Central memory CD8-positive, alpha-beta T cell (primary cell): ENCODE measurements around the gene MBD4.
"Not testable (repeated sequence)": the region's sequence is repeated elsewhere in the genome, so short reads cannot be mapped to it uniquely, and the experiment has no call there.

Source experiments
- ATAC-seq: fragments of 150-1000 bp; cut with Tn5 transposase; replicated peaks from 2 replicates; pipeline ENCODE4 v1.10.0; 2022; ENCODE audit warnings: mild to moderate bottlenecking, moderate FRiP score, moderate number of reproducible peaks; ENCODE audit not compliant: poor library complexity, severe bottlenecking; ENCODE audit errors: extremely low read depth
- DNase-seq, 2 donors: peaks; one replicate each; pipeline ENCODE4 v3.0.0; 2021; ENCODE audit warnings: low spot score in 2 of 2
- H3K27ac Mint-ChIP-seq: one replicate; pipeline ENCODE4 v1.8.0; 2022; ENCODE audit warnings: low read depth, mild to moderate bottlenecking, moderate library complexity, mixed read lengths
- H3K27me3 Mint-ChIP-seq: one replicate; pipeline ENCODE4 v1.8.0; 2022; ENCODE audit warnings: mixed read lengths
- H3K36me3 Mint-ChIP-seq: one replicate; pipeline ENCODE4 v1.8.0; 2022; ENCODE audit warnings: mild to moderate bottlenecking, moderate library complexity, mixed read lengths; ENCODE audit not compliant: insufficient read depth
- H3K4me1 Mint-ChIP-seq: one replicate; pipeline ENCODE4 v1.8.0; 2022; ENCODE audit warnings: mixed read lengths
- H3K4me3 Mint-ChIP-seq: one replicate; pipeline ENCODE4 v1.8.0; 2022; ENCODE audit warnings: mild to moderate bottlenecking, moderate library complexity, mixed read lengths
- H3K9me3 Mint-ChIP-seq: one replicate; pipeline ENCODE4 v1.8.0; 2022; ENCODE audit warnings: mixed read lengths

MBD4 gene

GRCh38 chr3:129422897-129423296, 16.9 kb downstream of the MBD4 start:
- no peaks in the 10 kb centered on the region for H3K9me3 Mint-ChIP-seq
- ATAC-seq = no peak
- H3K36me3 Mint-ChIP-seq = peaks cover 5% of the 10 kb centered on the region
- H3K4me1 Mint-ChIP-seq = peaks cover 11% of the 10 kb centered on the region
- no peak overlapping the region for H3K4me3 Mint-ChIP-seq
- H3K27me3 Mint-ChIP-seq = no peaks in the 10 kb centered on the region
- no peak for DNase-seq
- no peak overlapping the region for H3K27ac Mint-ChIP-seq

DNA sequence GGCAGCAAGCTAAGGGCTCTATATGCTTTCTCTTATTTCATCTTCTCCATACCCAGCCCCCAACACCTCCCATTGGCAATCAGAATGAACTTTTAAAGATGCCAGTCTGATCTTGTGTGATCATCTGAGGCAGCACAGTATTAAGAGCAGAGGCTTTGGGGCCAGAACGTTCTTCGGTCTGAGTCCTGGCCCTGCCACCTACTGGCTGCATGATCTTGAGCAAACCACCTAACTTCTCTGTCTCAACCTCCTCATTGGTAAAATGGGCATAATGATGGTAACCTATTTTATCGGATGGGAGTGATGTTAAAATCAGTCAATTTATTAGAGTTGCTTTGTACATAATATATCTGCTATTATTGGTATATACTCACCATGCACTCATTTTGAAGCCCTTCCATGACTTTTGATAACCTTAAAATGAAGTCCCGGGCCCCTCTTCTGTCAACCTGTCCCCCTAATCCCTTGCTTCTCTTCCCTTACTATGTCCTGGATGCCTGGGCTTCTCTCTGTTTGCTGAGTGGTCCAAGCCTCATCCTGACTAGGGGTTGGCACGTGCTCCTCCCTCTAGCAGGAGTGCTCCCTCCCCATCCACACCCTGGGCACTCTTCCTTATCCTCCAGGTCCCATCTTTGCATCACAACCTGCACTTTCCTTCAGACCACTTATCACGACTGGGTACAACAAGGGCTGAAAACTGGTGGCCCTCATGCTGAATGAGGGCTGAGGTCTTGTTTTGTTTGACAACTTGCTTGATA, 17.6 kb downstream of the MBD4 start:
- H3K27me3 Mint-ChIP-seq = no peaks in the 10 kb centered on the region
- H3K9me3 Mint-ChIP-seq = no peaks in the 10 kb centered on the region
- H3K4me3 Mint-ChIP-seq = no peak overlapping the region
- H3K4me1 Mint-ChIP-seq = peaks cover 5% of the 10 kb centered on the region
- no peak for ATAC-seq
- no peak for DNase-seq
- H3K36me3 Mint-ChIP-seq = peaks cover 4% of the 10 kb centered on the region
- no peak overlapping the region for H3K27ac Mint-ChIP-seq

GRCh38 chr3:129421236-129421883, 18.4 kb downstream of the MBD4 start:
- Mint-ChIP-seq H3K27me3 (no peaks in the 10 kb centered on the region), H3K4me3 (no peak overlapping the region), H3K9me3 (no peaks in the 10 kb centered on the region), H3K27ac (no peak overlapping the region), H3K36me3 (peaks cover 4% of the 10 kb centered on the region), H3K4me1 (peaks cover 5% of the 10 kb centered on the region)
- ATAC-seq = no peak
- no peak for DNase-seq

DNA sequence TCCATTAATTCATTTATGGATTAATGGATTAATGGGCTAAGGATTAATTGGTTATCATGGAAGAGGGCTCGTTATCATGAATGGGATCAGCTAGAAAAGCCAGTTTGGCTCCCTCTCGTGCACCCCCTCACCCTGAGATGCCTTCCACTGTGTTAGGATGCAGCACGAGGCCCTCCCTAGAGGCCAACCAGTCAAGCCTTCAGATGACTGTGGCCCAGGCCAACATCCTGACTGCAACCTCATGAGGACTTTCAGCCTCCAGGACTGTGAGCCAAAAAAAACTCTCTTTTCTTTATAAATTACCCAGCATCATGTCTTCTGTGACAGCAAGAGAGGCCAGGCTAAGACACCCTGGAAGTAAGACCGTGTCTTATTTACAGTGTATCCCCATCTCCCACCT, 20.3 kb downstream of the MBD4 start:
- Mint-ChIP-seq H3K27ac (no peak overlapping the region), H3K9me3 (no peaks in the 10 kb centered on the region), H3K36me3 (peaks cover 2% of the 10 kb centered on the region), H3K4me3 (no peak overlapping the region), H3K27me3 (no peaks in the 10 kb centered on the region), H3K4me1 (peaks cover 5% of the 10 kb centered on the region)
- ATAC-seq (no peak), DNase-seq (no peak)

DNA sequence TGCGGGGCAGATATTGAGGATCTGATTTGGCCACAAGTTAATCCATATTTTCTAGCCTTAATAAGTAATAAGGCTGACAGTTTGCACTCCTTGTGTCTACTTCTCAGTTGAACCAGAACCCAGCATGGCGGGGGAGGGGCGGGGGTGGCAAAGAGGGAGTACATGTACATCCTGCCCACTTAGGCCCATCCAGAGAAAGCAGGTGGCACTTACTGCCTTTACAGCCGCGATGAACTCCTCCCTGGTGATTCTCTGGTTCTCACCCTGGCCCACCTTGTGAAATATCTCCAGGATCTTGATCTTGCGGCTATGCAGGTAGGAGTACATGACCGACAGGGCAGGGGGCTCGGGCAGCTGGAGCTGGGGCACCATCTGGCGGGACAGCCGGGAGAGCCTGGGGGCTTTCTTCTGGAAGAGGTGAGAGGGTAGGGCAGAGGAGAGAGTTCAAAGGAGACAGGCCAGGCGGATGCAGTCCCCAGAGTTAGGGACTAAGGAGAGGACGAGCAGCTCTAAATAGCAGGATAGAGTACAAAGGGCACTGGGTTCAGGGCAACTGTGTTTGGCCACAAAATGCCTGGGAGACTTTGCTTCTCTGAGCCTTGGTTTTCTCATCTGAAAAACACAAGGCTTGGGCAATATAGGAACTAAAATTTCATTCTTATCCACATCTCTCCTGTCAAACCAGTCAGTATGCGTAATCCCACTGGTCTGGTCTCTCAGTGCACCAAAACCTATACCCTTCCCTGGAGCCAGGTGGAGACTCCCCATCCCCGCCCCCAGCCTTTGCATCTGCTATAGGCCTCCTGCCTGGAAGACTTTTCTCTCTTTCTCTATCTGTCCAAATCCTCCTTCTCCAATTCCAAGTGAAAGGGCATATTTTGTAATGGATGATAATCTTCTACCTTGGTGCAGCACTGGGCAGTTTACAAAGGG, 21.4 kb downstream of the MBD4 start:
- no peaks in the 10 kb centered on the region for H3K9me3 Mint-ChIP-seq
- no peak overlapping the region for H3K27ac Mint-ChIP-seq
- DNase-seq = no peak
- no peaks in the 10 kb centered on the region for H3K27me3 Mint-ChIP-seq
- H3K36me3 Mint-ChIP-seq = peaks cover 2% of the 10 kb centered on the region
- H3K4me3 Mint-ChIP-seq = no peak overlapping the region
- no peak for ATAC-seq
- H3K4me1 Mint-ChIP-seq = no peaks in the 10 kb centered on the region

DNA sequence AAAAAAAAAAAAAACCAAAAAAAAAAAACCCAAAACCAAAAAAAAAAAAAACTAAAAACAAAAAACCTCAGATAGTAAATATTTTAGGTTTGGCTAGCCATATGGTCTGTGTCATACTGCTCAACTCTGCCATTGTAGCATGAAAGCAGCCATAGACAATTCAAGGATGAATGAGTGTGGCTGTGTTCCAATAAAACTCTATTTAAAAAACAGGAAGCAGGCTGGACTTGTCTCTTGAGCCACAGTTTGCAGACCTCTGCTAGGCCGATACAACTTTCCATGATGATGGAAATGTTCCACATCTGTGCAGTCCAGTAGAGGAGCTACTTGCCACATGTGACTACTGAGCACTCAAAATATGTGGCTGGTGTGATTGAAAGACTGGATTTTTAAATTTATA, 22.4 kb downstream of the MBD4 start:
- Mint-ChIP-seq H3K4me1 (no peaks in the 10 kb centered on the region), H3K4me3 (no peak overlapping the region), H3K9me3 (no peaks in the 10 kb centered on the region), H3K27ac (no peak overlapping the region), H3K27me3 (no peaks in the 10 kb centered on the region), H3K36me3 (peaks cover under 1% of the 10 kb centered on the region)
- no peak for ATAC-seq
- DNase-seq = no peak

DNA sequence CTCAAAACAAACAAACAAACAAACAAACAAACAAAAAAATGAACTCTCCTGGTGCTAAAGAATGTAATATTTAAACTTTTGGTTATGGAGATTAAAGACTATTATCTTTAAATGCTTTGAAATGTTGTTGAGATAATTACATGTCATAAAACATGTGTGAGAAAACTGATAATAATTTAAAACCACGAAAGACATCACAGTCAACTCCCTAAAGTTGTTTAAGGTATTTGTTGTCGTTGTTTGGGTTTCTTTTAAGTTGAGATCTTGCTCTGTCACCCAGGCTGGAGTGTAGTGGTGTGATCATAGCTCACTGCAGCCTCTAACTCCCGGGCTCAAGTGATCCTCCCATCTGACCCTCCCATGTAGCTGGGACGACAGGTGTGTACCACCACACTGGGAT, 23.3 kb downstream of the MBD4 start:
- Mint-ChIP-seq H3K9me3 (no peaks in the 10 kb centered on the region), H3K27me3 (no peaks in the 10 kb centered on the region), H3K4me1 (no peaks in the 10 kb centered on the region), H3K4me3 (no peak overlapping the region), H3K36me3 (no peaks in the 10 kb centered on the region), H3K27ac (no peak overlapping the region)
- ATAC-seq = no peak
- DNase-seq = no peak

DNA sequence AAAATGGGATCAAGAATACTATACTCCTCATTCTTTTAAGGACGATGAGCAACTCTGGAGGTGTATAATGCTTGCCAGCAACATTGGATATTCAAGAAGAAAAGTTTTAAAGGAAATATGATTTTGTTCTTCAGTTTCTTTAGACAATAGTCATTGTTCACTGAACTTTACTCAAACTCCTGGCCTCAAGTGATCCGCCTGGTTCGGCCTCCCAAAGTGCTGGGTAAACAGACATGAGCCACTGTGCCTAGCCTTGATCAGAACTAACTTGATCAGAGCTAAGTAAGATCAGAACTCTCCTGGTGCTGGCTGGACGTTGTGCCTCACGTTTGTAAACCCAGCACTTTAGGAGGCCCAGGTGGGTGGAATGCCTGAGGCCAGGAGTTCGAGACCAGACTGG, 23.9 kb downstream of the MBD4 start:
- Mint-ChIP-seq H3K4me3 (no peak overlapping the region), H3K27ac (no peak overlapping the region), H3K9me3 (no peaks in the 10 kb centered on the region), H3K4me1 (no peaks in the 10 kb centered on the region), H3K36me3 (no peaks in the 10 kb centered on the region), H3K27me3 (no peaks in the 10 kb centered on the region)
- DNase-seq (no peak), ATAC-seq (no peak)

- Mint-ChIP-seq H3K4me1 (no peaks in the 10 kb centered on the region), H3K27ac (no peak overlapping the region), H3K4me3 (no peak overlapping the region), H3K36me3 (no peaks in the 10 kb centered on the region), H3K9me3 (no peaks in the 10 kb centered on the region), H3K27me3 (no peaks in the 10 kb centered on the region)
- ATAC-seq = no peak
- DNase-seq = no peak
Observed at GRCh38 chr3:129415378-129415777, 24.4 kb downstream of the MBD4 start.

DNA sequence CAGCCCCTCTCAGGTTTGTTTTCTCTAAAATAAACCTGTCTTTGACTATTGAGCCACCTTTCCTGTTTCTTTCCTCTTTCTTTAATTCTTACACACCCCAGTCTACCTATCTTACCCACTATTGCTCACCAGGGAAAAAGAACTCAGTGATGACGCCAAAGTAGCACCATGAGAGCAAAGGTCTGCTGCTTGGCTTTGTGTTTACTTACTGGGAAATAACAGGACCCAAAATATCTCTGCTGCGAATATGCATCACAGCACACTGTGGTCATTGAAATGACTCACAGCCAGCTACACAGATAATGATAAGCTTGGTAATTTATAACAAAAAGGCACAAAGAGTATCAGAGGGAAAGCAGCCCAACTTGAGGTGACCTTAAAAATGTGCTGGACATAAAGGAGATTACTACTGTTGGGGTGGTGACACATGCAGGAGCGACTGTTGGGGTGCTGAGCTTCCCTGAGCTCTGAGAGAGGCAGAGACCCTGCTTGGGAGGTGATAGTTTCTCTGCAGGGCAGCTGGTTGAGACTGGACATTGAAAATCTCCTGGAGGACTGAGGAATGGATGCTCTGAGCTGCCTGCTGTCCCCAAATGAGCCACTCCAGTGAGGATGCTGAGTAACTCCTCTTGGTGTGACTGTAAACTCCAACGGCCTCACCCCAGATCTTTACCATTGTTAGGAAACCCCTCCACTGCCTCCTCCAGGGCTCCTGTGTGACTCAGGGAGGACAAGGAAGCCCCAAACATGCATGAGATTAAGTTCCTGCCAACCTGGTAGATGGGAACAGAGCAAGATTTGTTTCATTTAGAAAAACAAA, 25.9 kb downstream of the MBD4 start:
- H3K36me3 Mint-ChIP-seq = no peaks in the 10 kb centered on the region
- DNase-seq = no peak

DNA sequence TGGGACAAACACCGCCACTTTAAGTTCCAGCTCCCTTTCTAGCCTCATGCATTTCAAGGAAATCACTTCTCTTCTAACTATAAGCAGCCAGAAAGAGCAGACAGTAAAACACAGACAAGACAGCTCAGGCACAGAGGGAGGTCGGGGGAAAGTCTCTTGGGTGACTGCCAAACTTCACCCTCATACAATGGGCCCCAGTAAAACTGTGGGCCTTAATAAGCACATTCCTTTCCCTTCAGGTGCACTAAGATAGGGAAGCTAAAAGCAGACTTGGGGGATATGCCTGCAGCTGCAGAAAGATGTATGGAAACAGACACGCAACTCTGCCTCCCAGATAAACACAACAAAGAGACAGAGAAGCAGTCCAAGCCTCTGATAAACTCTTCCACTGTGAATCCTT, 26.5 kb downstream of the MBD4 start:
- not testable (repeated sequence) for H3K36me3 Mint-ChIP-seq, H3K4me1 Mint-ChIP-seq, DNase-seq, H3K27me3 Mint-ChIP-seq, ATAC-seq, H3K4me3 Mint-ChIP-seq, H3K27ac Mint-ChIP-seq, H3K9me3 Mint-ChIP-seq

More for the DNA sequence above, 25.9 kb downstream of the MBD4 start:
- ATAC-seq = no peak
- H3K27ac Mint-ChIP-seq = no peak overlapping the region
- H3K4me3 Mint-ChIP-seq = no peak overlapping the region
- H3K4me1 Mint-ChIP-seq = no peaks in the 10 kb centered on the region
- no peaks in the 10 kb centered on the region for H3K27me3 Mint-ChIP-seq
- no peaks in the 10 kb centered on the region for H3K9me3 Mint-ChIP-seq

GRCh38 chr3:129412542-129413198, 27.1 kb downstream of the MBD4 start:
- no peak overlapping the region for H3K4me3 Mint-ChIP-seq
- no peaks in the 10 kb centered on the region for H3K4me1 Mint-ChIP-seq
- DNase-seq (no peak), ATAC-seq (no peak)
- no peaks in the 10 kb centered on the region for H3K9me3 Mint-ChIP-seq
- H3K27ac Mint-ChIP-seq = no peak overlapping the region
- H3K27me3 Mint-ChIP-seq = no peaks in the 10 kb centered on the region
- no peaks in the 10 kb centered on the region for H3K36me3 Mint-ChIP-seq
